GM08714 (cell line): ENCODE measurements around the gene HOXB3.

Experiments
- H3K4me3 ChIP-seq: fragments of 200-500 bp; sonication (Bioruptor generic); 2 replicates; pipeline ENCODE4 v1.5.1; 2014; ENCODE audit warnings: mild to moderate bottlenecking, low read length, inconsistent platforms
- ZNF274 ChIP-seq: IDR thresholded peaks from 2 replicates; pipeline ENCODE4 v1.6.1; 2012; ENCODE audit warnings: mild to moderate bottlenecking, low read depth, low read length

Gene HOXB3

DNA sequence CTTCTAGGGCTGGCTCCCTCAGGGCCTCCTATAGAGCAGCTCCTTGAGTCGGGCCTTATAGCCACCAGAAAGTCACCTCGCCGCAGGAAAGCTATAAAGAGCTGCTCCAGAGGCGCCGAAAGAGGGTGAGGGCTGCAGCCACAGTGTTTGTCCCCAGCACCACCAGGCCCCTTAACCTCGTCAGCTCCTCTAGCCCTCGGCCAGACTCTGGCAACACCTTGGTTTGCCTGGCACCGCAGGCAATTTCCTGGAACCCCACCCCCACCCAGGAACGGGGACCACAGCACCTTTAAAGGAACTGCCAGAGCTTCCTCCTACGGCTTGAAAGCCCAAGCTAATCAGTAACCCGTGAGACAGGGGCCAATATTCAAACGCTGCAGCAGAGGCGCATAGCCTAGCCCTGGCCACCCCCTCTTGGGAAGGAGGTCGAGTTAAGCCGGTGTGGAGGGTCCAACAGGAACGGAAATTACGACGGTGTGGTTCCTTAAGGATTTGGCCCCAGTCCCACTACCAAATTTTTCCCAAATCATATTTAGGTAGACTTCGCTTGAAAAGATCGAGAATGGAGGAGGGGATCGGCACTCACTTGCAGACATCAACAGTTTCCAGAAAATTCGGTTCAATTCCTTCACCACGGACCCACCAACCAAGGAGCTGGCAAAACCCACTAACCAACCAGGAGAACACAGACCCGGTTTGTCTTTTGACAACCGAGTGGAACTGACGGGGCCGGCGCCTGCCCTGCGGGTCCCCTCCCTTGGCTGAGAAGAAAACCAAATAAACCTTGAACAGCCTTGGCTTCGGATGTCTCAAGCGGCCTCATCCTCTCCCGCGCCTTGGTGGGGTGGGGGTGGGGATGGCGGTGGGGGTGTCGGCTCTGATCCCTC, 11.7 kb upstream of the HOXB3 start:
- TF ChIP-seq ZNF274 = no peak
- H3K4me3 ChIP-seq = no peak overlapping the region

DNA sequence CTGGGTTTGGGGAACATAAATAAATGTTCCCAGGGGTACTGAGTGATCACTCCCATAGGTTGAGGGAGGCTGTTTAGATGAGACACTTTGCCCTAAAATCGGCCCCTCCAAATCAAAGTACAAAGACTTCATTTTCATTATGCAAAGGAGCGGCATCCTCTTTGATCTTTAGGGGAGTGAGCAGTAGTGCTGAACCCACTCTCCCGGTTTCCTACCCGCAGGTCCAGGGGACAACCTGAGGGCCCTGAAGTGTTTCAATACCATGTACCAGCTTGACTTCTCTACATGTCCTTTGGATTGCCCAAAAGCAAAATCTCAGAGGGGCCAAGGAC, 11.1 kb upstream of the HOXB3 start:
- no peak for TF ChIP-seq ZNF274
- no peak overlapping the region for H3K4me3 ChIP-seq

DNA sequence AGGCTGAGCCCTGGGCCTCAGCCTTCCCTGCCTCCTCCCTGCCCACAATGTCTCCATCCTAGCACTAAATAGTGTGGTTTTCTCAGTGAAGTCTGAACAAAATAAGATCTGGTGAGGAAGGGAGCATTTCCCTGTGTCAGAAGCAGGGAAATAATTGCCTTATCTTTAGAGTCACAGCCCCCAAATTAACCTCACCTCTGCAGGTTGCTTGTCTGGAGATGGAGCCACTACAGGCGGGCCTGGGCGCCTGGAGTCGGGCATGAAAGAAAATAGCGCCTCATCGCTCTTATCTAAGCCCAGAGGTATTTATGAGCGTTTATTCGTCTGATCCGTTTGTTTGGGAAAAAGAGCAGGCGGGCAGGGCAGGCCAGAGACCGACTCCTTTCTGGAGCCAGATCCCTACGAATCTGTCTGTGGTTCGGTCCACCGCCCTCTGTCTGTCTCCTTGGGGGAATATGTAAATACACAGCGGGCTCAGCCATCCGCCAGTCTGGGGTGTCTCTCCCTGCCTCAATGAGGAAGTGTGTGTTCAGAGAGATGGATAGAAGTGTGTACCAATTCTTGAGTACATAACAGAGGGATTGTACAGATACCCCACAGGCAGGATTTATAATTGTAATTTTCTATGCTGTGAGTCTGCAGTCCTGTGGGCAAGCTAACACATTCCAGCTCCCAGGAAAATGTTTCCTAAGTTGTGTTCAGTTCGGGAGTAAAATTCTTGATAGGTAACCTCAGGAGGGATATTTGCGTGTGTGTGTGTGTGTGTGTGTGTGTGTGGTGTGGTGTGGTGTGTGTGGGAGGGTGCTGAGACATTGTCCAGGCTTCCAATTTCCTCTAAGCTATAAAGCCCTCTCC, 10.4 kb upstream of the HOXB3 start:
- no peak for TF ChIP-seq ZNF274
- H3K4me3 ChIP-seq = no peak overlapping the region

DNA sequence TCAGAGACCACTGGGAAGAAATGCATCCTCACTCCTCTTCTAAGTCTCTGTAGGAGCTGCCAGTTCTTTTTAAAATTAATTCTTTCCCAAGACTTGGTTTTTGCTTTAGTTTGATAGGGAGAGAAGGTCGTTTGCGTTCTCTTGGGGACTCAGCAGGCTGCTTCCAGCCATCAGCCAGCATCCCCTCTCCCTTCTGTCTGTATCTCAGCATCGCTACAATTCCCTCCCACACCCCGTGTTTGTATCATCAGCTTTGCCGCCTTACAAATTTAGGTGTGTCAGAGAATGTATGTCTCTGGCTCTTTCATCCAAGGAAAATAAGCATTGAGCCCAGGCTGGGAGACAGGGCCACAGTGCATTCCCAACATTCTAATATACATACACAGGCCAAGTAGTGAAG, 9.3 kb upstream of the HOXB3 start:
- no peak overlapping the region for H3K4me3 ChIP-seq
- TF ChIP-seq ZNF274 = no peak

DNA sequence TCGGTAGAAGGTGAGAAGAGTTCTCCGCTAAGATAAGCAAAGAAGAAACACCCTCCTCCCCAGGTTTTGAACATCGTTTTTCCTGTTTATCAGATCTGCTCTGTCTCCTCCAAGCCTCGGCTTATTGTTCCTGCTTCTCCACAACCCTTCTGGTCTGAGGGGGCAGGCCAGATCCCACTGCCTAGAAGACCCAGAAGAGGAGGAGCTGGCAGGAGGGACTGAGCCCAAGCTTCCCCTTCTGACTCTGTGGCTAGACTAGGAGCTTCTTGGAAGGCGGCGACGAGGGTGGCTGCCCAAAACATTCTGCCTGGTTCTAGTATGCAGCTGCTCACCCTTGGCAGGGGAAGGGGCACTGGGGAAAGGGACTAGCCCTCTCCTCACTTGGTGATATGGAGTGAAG, 8.7 kb upstream of the HOXB3 start:
- no peak overlapping the region for H3K4me3 ChIP-seq
- TF ChIP-seq ZNF274 = no peak

DNA sequence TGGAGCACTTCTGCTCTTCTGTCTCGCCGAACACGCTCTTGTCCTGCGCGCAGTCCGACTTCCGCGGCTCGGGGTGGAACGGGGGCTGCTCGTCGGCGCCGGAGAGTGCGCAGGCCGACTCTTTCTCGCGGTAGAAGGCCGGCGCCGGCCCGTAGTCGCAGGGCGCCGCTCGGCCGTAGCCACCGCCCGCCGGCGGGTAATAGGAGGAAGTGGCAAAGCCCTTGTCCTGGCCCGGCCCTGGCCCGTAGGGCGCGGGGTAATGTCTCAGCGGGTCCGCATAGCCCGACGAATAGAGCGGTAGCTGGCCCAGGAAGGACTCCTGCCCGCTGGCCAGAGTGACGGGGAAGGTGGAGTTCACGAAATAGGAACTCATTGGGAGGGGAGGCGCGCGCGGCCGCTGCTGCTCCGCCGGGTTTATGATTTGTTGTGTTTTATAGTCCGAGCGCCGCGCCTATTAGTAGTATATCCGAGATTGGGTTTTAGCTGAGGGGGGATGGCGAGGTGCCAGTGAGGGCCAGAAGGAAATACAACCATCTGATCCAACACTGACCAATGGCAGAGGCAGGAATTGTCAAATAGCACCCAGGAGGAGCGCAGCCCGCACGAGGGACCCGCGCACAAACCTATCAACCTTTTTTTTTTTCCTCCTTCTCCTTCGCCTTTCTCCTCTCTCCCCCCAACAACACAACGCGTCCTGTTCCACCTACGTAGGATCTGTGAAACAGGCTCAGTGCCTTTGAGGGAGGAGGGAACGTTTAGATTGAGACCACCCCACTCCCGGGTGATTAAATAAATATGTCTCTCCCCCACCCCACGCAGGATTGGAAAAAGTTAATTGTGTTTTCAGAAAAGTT, 8.0 kb upstream of the HOXB3 start:
- TF ChIP-seq ZNF274 = no peak
- H3K4me3 ChIP-seq = peak overlapping the region; percentile 56; the same call in 1 of the 2 replicates

DNA sequence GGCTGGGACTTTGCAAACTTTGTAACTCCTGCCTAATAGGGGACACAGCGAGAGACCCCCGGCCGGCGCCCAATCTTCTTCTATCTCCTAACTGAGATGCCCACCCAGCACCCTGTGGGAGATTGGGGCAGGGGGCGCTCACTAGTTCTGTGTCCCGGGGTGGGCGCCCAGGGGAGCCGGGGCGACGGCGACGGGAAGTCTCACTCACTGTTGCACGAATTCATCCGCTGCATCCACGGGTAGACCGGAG, 7.4 kb upstream of the HOXB3 start:
- TF ChIP-seq ZNF274 = no peak
- peak overlapping the region; percentile 56; the same call in 1 of the 2 replicates for H3K4me3 ChIP-seq

DNA sequence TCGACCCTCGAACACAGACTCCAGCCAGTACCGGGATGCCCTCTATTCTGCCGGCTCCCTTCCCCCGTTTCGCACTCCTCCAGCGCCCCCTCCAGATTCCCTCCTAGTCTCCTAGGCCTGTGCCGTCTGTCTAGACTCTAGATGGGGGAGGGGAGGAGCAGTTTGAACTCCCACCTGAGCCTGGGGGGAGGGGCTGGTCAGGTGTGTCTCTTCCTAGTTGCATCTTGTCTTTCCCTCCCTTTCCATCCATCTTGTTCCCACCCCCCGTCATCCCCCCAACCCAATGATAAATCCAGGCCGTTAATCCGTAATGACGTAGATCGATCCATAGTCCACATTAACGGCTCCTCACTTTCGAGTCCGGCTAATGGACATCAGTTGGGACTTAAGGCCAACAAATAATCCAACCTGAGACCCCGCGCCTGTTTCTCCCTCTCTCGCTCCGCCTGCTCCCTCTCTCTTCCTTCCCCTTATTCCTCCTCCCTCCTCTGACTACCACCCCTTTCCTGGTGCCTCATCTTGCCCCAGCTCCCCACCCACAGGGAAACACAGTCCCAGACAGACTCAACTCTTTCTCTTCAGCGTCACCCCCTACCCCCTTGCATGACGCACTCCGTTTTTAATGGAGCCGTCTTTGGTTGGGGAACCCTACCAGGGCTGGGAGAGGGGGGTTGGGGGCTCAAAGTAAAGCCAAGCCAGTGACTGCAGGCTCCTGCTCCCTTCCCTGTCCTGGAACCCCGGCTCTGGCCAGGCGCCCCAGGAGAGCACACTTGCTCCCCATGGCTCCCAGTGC, 6.9 kb upstream of the HOXB3 start:
- H3K4me3 ChIP-seq = peak overlapping the region; percentile 56; the same call in 1 of the 2 replicates
- no peak for TF ChIP-seq ZNF274

DNA sequence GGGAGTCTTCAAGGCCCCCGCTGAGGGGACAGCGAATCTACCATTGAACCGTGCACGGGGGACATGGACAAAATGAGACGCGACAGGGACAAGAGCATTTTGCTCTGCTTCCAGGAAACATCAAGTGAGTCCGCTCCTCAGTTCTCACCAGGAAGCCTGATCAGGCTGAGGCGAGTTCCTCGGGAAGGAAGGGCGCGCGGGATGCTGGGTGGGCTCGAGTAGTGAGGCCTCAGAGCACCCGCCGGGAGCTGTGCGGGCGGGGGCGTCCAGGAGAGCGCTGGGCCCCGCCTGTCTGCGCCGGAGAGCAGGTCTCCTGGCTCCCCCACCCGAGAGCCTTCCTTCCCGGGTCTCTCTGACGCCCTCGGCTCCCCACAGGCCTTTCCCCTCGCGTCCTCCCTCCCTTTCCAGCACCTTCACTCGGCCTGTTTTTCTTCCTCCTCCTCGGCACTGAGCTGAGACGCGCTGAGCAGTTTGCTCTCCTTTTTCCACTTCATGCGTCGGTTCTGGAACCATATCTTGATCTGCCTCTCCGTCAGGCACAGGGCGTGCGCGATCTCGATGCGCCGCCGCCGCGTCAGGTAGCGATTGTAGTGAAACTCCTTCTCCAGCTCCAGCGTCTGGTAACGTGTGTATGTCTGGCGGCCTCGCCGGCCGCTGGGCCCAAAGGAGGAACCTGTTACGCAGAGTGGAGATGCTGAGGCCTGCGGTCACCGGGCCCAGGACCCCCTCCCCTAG, 6.1 kb upstream of the HOXB3 start:
- TF ChIP-seq ZNF274 = no peak
- H3K4me3 ChIP-seq = no peak overlapping the region; the same call in 1 of the 2 replicates

DNA sequence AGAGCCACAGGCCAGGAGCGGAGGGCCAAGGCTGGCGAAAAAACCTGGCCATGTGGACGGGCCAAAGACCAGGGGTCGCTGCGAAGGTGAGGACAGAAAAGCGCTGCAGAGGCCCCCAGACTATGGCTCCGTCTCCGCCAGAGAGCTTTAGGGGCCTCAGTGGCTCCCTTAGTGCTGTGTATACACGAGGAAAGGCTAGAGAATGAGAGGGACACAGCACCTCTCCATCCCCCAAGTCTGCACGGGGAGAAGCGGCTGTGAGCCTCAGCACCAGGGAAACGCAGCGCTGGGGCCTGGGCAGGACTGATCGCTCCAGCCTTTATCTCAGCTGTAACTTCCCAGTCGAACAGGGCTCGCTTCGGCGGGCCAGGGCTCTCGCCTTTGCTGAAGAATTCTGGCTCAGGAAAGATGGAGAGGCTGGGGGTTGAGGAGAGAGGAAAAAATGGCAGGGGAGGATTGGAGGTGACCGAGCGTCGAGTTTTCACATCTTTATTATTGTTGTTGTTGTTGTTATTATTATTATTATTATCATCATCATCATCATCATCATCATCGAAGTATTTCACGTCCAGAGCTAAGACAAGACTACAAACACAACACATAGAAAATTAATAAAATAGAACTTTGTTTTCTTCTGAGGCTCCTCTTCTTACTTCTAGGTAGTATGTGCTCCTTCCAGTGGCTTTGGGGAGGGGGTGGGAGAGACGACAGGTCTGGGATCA, 5.4 kb upstream of the HOXB3 start:
- no peak for TF ChIP-seq ZNF274
- no peak overlapping the region for H3K4me3 ChIP-seq

DNA sequence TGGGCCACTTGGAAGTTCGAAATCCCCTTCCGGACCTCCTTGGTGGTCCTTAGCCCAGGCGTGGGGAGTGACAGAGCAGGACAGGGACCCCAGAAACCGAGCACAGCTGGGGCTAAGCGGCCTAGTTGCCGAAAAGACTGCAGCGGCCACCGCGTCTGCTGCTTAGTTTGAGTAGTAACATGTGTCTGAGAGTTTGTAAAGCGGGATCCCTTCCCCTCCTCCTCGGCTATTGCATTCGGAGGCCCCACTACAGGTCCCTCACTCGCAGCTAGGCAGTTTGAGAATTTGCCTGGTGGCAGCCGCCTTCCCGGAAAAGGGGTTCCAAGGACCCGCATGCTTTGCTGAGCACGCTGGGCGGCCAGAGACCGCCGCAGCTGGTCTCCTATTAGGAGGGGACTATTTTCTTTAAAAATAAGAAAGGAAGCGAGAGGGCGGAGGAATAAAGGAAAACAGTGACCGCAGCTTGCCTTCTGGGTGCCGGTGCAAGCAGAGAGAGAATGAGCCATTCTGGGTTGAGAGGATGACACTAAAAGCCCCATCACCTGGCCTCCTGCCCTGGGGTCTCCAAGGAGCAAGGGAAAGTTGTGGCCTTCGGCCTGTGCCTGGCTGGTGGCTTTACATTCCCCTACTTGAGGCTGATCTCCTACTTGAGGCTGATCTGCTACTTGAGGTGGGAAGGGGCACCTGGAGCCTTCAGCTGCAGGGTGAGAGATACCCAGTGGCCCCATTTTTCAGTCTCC, 4.7 kb upstream of the HOXB3 start:
- no peak for TF ChIP-seq ZNF274
- H3K4me3 ChIP-seq = no peak overlapping the region
